ENCODE data around the gene USP5.
"Not testable (repeated sequence)": the region's sequence is repeated elsewhere in the genome, so short reads cannot be mapped to it uniquely, and the experiment has no call there.

DNA sequence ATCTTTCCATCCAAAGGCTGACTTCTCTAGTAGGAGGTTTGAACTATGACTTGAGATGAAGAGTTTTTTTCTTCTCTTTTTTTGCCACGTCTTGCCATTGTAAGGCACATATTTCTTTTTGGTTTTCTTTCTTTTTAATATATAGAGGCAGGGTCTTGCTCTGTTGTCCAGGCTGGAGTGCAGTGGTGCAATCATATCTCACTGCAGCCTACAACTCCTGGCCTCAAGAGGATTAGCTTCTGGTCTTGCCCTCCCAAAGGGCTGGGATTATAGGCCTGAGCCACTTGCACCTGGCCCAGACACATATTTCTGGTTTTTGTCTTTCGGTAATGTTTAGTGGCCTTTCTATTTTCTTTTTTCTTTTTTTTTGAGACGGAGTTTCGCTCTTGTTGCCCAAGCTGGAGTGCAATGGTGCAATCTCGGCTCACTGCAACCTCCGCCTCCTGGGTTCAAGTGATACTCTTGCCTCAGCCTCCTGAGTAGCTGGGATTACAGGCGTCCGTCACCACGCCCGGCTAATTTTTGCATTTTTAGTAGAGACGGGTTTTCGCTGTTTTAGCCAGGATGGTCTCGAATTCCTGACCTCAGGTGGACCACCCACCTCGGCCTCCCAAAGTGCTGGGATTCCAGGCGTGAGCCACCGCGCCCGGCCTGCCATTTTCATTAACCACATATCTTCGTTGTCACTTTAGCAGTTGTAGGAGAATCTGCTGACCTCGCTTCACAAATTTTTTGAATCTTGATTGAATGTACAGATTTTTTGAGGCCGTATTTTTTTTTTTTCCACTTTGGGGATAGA lies 38.0 kb downstream of the USP5 start:
- TF ChIP-seq, protein P1, sequence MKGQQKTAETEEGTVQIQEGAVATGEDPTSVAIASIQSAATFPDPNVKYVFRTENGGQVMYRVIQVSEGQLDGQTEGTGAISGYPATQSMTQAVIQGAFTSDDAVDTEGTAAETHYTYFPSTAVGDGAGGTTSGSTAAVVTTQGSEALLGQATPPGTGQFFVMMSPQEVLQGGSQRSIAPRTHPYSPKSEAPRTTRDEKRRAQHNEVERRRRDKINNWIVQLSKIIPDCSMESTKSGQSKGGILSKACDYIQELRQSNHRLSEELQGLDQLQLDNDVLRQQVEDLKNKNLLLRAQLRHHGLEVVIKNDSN (CRISPR knock-in tag; IDR thresholded peaks at IDR 0.05), result not testable (repeated sequence)
- not testable (repeated sequence) for TF ChIP-seq JAZF1 (CRISPR knock-in tag; IDR thresholded peaks at IDR 0.05); ZNF138 (CRISPR knock-in tag; conservative IDR thresholded peaks at IDR 0.05); KAT7 (CRISPR knock-in tag; IDR thresholded peaks at IDR 0.05; ENCODE audit: borderline replicate concordance); NR2C2 (CRISPR knock-in tag; IDR thresholded peaks at IDR 0.05); ESRRA (CRISPR knock-in tag; IDR thresholded peaks at IDR 0.05; ENCODE audit: borderline replicate concordance)
- TF ChIP-seq, protein P2, sequence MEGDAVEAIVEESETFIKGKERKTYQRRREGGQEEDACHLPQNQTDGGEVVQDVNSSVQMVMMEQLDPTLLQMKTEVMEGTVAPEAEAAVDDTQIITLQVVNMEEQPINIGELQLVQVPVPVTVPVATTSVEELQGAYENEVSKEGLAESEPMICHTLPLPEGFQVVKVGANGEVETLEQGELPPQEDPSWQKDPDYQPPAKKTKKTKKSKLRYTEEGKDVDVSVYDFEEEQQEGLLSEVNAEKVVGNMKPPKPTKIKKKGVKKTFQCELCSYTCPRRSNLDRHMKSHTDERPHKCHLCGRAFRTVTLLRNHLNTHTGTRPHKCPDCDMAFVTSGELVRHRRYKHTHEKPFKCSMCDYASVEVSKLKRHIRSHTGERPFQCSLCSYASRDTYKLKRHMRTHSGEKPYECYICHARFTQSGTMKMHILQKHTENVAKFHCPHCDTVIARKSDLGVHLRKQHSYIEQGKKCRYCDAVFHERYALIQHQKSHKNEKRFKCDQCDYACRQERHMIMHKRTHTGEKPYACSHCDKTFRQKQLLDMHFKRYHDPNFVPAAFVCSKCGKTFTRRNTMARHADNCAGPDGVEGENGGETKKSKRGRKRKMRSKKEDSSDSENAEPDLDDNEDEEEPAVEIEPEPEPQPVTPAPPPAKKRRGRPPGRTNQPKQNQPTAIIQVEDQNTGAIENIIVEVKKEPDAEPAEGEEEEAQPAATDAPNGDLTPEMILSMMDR (IDR thresholded peaks at IDR 0.05), result not testable (repeated sequence)
- TF ChIP-seq, protein P3, sequence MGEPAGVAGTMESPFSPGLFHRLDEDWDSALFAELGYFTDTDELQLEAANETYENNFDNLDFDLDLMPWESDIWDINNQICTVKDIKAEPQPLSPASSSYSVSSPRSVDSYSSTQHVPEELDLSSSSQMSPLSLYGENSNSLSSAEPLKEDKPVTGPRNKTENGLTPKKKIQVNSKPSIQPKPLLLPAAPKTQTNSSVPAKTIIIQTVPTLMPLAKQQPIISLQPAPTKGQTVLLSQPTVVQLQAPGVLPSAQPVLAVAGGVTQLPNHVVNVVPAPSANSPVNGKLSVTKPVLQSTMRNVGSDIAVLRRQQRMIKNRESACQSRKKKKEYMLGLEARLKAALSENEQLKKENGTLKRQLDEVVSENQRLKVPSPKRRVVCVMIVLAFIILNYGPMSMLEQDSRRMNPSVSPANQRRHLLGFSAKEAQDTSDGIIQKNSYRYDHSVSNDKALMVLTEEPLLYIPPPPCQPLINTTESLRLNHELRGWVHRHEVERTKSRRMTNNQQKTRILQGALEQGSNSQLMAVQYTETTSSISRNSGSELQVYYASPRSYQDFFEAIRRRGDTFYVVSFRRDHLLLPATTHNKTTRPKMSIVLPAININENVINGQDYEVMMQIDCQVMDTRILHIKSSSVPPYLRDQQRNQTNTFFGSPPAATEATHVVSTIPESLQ (CRISPR knock-in tag; IDR thresholded peaks at IDR 0.05), result not testable (repeated sequence)
- TF ChIP-seq, protein P4, sequence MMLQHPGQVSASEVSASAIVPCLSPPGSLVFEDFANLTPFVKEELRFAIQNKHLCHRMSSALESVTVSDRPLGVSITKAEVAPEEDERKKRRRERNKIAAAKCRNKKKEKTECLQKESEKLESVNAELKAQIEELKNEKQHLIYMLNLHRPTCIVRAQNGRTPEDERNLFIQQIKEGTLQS (CRISPR knock-in tag; conservative IDR thresholded peaks at IDR 0.05), result not testable (repeated sequence)
- TF ChIP-seq, protein P5, sequence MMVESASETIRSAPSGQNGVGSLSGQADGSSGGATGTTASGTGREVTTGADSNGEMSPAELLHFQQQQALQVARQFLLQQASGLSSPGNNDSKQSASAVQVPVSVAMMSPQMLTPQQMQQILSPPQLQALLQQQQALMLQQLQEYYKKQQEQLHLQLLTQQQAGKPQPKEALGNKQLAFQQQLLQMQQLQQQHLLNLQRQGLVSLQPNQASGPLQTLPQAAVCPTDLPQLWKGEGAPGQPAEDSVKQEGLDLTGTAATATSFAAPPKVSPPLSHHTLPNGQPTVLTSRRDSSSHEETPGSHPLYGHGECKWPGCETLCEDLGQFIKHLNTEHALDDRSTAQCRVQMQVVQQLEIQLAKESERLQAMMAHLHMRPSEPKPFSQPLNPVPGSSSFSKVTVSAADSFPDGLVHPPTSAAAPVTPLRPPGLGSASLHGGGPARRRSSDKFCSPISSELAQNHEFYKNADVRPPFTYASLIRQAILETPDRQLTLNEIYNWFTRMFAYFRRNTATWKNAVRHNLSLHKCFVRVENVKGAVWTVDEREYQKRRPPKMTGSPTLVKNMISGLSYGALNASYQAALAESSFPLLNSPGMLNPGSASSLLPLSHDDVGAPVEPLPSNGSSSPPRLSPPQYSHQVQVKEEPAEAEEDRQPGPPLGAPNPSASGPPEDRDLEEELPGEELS (CRISPR knock-in tag; IDR thresholded peaks at IDR 0.05), result not testable (repeated sequence)
- TF ChIP-seq, protein P6, sequence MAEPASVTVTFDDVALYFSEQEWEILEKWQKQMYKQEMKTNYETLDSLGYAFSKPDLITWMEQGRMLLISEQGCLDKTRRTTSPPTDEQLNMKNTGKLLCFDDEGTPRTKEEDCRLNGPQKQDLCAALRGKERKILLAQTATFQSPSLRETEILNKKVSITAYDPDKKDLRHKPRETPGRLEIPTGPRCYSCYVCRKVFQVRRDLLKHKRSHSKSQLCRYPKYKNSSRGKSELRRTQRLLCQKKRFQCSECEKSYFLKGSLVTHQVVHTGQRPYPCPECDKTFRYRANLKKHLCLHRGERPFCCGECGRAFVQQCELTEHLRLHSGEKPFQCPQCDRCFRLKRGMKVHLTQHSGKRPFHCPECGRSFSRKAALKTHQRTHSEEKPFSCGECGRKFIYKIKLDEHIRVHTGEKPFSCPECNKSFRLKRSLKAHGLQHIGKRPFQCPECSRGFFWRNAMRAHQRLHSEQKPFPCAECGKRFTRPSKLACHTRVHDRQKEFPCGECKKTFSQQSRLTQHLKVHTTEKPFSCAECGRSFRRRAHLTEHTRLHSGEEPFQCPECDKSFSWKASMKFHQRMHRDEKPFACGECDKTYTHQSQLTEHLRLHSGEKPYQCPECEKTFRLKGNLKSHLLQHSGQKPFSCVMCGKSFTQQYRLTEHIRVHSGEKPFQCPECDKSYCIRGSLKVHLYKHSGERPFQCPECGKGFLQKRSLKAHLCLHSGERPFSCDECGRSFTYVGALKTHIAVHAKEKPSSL (CRISPR knock-in tag; conservative IDR thresholded peaks at IDR 0.05), result not testable (repeated sequence)

Measured in WTC11 (cell line).